GM23338 (cell line): Measurements from ENCODE around the gene COBL. TPM values are rescaled to one million over a fixed set of nuclear protein-coding genes. Genes with fewer than 3 reads are reported as not detected.

ENCODE experiments used
- ATAC-seq: fragments of 200-7000 bp; cut with Tn5 transposase; 3 replicates; pipeline ENCODE4 v1.9.1; 2020
- DNase-seq: peaks from one replicate; pipeline ENCODE4 v3.0.0-alpha.2; 2015; ENCODE audit warnings: low spot score
- H2AFZ ChIP-seq: fragments of 200-600 bp; sonication (generic); 2 replicates; pipeline ENCODE4 v1.8.0; 2016; ENCODE audit warnings: antibody characterized with exemption, mild to moderate bottlenecking, moderate library complexity
- H3F3A ChIP-seq: fragments of 200-600 bp; sonication (generic); replicated peaks from 2 replicates; pipeline ENCODE4 v1.8.0; 2017; ENCODE audit warnings: antibody characterized with exemption, mixed run types, low read depth
- H3K27ac ChIP-seq: fragments of 200-600 bp; sonication (generic); 2 replicates; pipeline ENCODE4 v1.6.1; 2016; ENCODE audit warnings: low read depth
- H3K27me3 ChIP-seq: fragments of 200-600 bp; sonication (generic); 2 replicates; pipeline ENCODE4 v1.8.0; 2016; ENCODE audit warnings: mild to moderate bottlenecking, mixed run types, moderate library complexity; ENCODE audit not compliant: insufficient read depth
- H3K36me3 ChIP-seq: fragments of 200-600 bp; sonication (generic); 2 replicates; pipeline ENCODE4 v1.8.0; 2016; ENCODE audit warnings: mild to moderate bottlenecking; ENCODE audit not compliant: insufficient read depth
- H3K4me1 ChIP-seq: fragments of 200-600 bp; sonication (generic); 2 replicates; pipeline ENCODE4 v1.8.0; 2016; ENCODE audit warnings: mild to moderate bottlenecking, moderate library complexity; ENCODE audit not compliant: insufficient read depth
- H3K4me2 ChIP-seq: fragments of 200-600 bp; sonication (generic); 2 replicates; pipeline ENCODE4 v1.7.1; 2017; ENCODE audit warnings: mixed run types
- H3K4me3 ChIP-seq: fragments of 200-600 bp; sonication (generic); 2 replicates; pipeline ENCODE4 v1.6.1; 2016; ENCODE audit warnings: mixed run types
- H3K79me2 ChIP-seq: fragments of 200-600 bp; sonication (generic); replicated peaks from 2 replicates; pipeline ENCODE4 v1.8.0; 2017; ENCODE audit warnings: mild to moderate bottlenecking; ENCODE audit not compliant: insufficient read depth
- H3K9me2 ChIP-seq: fragments of 200-600 bp; sonication (generic); 2 replicates; pipeline ENCODE4 v1.8.0; 2017; ENCODE audit not compliant: insufficient read depth
- H4K20me1 ChIP-seq: fragments of 200-600 bp; sonication (generic); replicated peaks from 2 replicates; pipeline ENCODE4 v1.8.0; 2017; ENCODE audit warnings: mild to moderate bottlenecking; ENCODE audit not compliant: insufficient read depth
- H3K27ac Mint-ChIP-seq: 2 replicates; pipeline ENCODE4 v1.8.0; 2020; ENCODE audit warnings: inconsistent platforms, mild to moderate bottlenecking, moderate library complexity, mixed read lengths
- H3K27me3 Mint-ChIP-seq: 3 replicates; pipeline ENCODE4 v1.8.0; 2022; ENCODE audit warnings: low read depth, mild to moderate bottlenecking, moderate library complexity, mixed read lengths, inconsistent platforms; ENCODE audit not compliant: insufficient read depth, poor library complexity
- H3K36me3 Mint-ChIP-seq: 3 replicates; pipeline ENCODE4 v1.8.0; 2021; ENCODE audit warnings: low read depth, mild to moderate bottlenecking, inconsistent platforms, moderate library complexity, mixed read lengths
- H3K4me1 Mint-ChIP-seq: 3 replicates; pipeline ENCODE4 v1.8.0; 2020; ENCODE audit warnings: mild to moderate bottlenecking, inconsistent platforms, mixed read lengths
- H3K4me3 Mint-ChIP-seq: 3 replicates; pipeline ENCODE4 v1.8.0; 2021; ENCODE audit warnings: moderate library complexity, mild to moderate bottlenecking, inconsistent platforms, mixed read lengths
- H3K9me3 Mint-ChIP-seq: 3 replicates; pipeline ENCODE4 v1.8.0; 2020; ENCODE audit warnings: moderate library complexity, mild to moderate bottlenecking, inconsistent platforms, mixed read lengths
- CREB1 ChIP-seq: fragments of 250-450 bp; sonication (Bioruptor Pico); IDR thresholded peaks from 2 replicates; pipeline ENCODE4 v1.5.0; 2020; ENCODE audit warnings: low read depth, mild to moderate bottlenecking, moderate library complexity
- EZH2 ChIP-seq: fragments of 200-600 bp; sonication (generic); IDR thresholded peaks from one replicate; pipeline ENCODE4 v1.8.0; 2017; ENCODE audit warnings: antibody characterized with exemption, mild to moderate bottlenecking, low read depth; ENCODE audit not compliant: unreplicated experiment
- EZH2phosphoT487 ChIP-seq: fragments of 200-600 bp; sonication (generic); IDR thresholded peaks from one replicate; pipeline ENCODE4 v1.8.1; 2018; ENCODE audit warnings: antibody characterized with exemption; ENCODE audit not compliant: unreplicated experiment
- JUNB ChIP-seq: IDR thresholded peaks from one replicate; pipeline ENCODE4 v1.6.1; 2016; ENCODE audit warnings: antibody characterized with exemption; ENCODE audit not compliant: unreplicated experiment
- NANOG ChIP-seq: IDR thresholded peaks from 2 replicates; pipeline ENCODE4 v1.6.1; 2016; ENCODE audit warnings: antibody characterized with exemption, borderline replicate concordance
- POLR2AphosphoS5 ChIP-seq: IDR thresholded peaks from 2 replicates; pipeline ENCODE4 v1.6.1; 2016; ENCODE audit warnings: antibody characterized with exemption, low read depth
- STAT1 ChIP-seq: IDR thresholded peaks from one replicate; pipeline ENCODE4 v1.6.1; 2016; ENCODE audit warnings: antibody characterized with exemption; ENCODE audit not compliant: unreplicated experiment
- ZNF114 ChIP-seq: fragments of 250-450 bp; sonication (Bioruptor Pico); IDR thresholded peaks from 2 replicates; pipeline ENCODE4 v1.5.0; 2020; ENCODE audit warnings: mild to moderate bottlenecking, moderate library complexity
- ZNF331 ChIP-seq: fragments of 250-450 bp; sonication (Bioruptor Pico); IDR thresholded peaks from 2 replicates; pipeline ENCODE4 v1.5.0; 2020; ENCODE audit warnings: low read depth, mild to moderate bottlenecking, moderate library complexity
- polyA plus RNA-seq: library from polyadenylated mRNA; unstranded; fragments of >200 nt; fragmentation: Nextera tagmentation; extraction: Ambion mirVana; gene quantifications from 2 replicates; pipeline ENCODE4 v1.2.1, GENCODE V29; 2016
- total RNA-seq: library from RNA; depleted of rRNA; stranded (reverse); fragments of >200 nt; shearing (Covaris generic); gene quantifications from 2 replicates; pipeline ENCODE4 v1.2.3, GENCODE V29; 2014
- TF ChIP-seq, protein P1 (sequence below): IDR thresholded peaks from 2 replicates; pipeline ENCODE4 v1.6.1; 2016; ENCODE audit warnings: antibody characterized with exemption
- TF ChIP-seq, protein P2 (sequence below), 2 experiments: fragments of 200-600 bp in 1 of 2; sonication (generic) in 1 of 2; conservative IDR thresholded peaks; 2 replicates each; pipeline versions ENCODE4 v1.5.1 to v1.6.1; 2016 to 2017; ENCODE audit warnings: antibody characterized with exemption in 2 of 2, low read depth in 2 of 2, mild to moderate bottlenecking in 2 of 2, moderate library complexity in 1 of 2
- TF ChIP-seq, protein P3 (sequence below): fragments of 250-450 bp; sonication (Bioruptor Pico); IDR thresholded peaks from 2 replicates; pipeline ENCODE4 v1.5.0; 2020; ENCODE audit warnings: mild to moderate bottlenecking, moderate library complexity
- TF ChIP-seq, protein P4 (sequence below): IDR thresholded peaks from one replicate; pipeline ENCODE4 v1.6.1; 2018; ENCODE audit warnings: antibody characterized with exemption; ENCODE audit not compliant: unreplicated experiment

Gene COBL
- total and polyA plus RNA-seq, 2 experiments from 2014 or later: 18.3 to 51.9 TPM

DNA sequence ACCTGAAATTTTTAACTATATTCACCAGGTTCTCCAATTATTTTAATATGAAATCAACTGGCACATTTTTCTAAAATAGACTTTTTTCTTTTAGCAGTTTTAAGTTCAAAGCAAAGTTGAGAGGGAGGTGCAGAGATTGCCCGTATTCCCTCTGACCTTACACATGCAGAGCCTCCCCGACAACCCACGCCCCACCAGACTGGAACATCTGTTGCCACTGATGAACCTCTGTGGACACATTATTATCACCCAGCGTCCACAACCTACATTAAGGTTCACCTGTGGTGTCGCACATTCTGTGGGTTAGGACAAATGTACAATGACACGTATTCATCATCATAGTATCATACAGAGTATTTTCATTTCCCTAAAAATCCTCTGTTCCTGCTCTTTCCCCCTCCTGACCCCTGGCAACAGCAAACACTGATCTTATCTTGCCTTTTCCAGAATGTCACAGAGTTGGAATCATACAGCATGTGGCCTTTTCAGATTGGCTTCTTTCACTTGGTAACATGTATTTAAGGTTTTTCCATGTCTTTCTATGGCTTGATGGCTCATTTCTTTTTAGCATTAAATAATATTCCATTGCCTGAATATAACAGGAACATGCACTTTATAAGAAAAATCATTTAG, 37.1 kb downstream of the COBL start:
- Histone ChIP-seq H3K4me3 (no peak overlapping the region), H3K9me2 (no peaks in the 10 kb centered on the region), H3K36me3 (no peaks in the 10 kb centered on the region), H3K4me2 (no peak overlapping the region), H3K27ac (no peak overlapping the region), H3K4me1 (peaks cover 17% of the 10 kb centered on the region), H3F3A (no peaks in the 10 kb centered on the region), H2AFZ (no peak overlapping the region), H3K27me3 (no peaks in the 10 kb centered on the region), H4K20me1 (no peaks in the 10 kb centered on the region; the same call in 1 of the 2 replicates), H3K79me2 (peaks cover 98% of the 10 kb centered on the region)
- no peak overlapping the region for H3K4me3 Mint-ChIP-seq
- 0 out of 3 replicates have a peak, but pooled peaks cover 4% of the 10 kb centered on the region for H3K9me3 Mint-ChIP-seq
- no peaks in the 10 kb centered on the region; the same call in 2 of the 3 replicates for H3K36me3 Mint-ChIP-seq
- peaks cover 7% of the 10 kb centered on the region for H3K27me3 Mint-ChIP-seq
- DNase-seq: no peak
- peaks cover 29% of the 10 kb centered on the region for H3K4me1 Mint-ChIP-seq
- TF ChIP-seq POLR2AphosphoS5: no peak
- TF ChIP-seq NANOG: no peak
- TF ChIP-seq ZNF331 (CRISPR knock-in tag): no peak
- TF ChIP-seq STAT1: no peak
- no peak for TF ChIP-seq EZH2phosphoT487
- no peak for TF ChIP-seq CREB1 (CRISPR knock-in tag)
- TF ChIP-seq JUNB: no peak
- TF ChIP-seq, protein P1, sequence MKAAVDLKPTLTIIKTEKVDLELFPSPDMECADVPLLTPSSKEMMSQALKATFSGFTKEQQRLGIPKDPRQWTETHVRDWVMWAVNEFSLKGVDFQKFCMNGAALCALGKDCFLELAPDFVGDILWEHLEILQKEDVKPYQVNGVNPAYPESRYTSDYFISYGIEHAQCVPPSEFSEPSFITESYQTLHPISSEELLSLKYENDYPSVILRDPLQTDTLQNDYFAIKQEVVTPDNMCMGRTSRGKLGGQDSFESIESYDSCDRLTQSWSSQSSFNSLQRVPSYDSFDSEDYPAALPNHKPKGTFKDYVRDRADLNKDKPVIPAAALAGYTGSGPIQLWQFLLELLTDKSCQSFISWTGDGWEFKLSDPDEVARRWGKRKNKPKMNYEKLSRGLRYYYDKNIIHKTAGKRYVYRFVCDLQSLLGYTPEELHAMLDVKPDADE: no peak
- TF ChIP-seq, protein P2, sequence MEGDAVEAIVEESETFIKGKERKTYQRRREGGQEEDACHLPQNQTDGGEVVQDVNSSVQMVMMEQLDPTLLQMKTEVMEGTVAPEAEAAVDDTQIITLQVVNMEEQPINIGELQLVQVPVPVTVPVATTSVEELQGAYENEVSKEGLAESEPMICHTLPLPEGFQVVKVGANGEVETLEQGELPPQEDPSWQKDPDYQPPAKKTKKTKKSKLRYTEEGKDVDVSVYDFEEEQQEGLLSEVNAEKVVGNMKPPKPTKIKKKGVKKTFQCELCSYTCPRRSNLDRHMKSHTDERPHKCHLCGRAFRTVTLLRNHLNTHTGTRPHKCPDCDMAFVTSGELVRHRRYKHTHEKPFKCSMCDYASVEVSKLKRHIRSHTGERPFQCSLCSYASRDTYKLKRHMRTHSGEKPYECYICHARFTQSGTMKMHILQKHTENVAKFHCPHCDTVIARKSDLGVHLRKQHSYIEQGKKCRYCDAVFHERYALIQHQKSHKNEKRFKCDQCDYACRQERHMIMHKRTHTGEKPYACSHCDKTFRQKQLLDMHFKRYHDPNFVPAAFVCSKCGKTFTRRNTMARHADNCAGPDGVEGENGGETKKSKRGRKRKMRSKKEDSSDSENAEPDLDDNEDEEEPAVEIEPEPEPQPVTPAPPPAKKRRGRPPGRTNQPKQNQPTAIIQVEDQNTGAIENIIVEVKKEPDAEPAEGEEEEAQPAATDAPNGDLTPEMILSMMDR (conservative IDR thresholded peaks at IDR 0.05; ENCODE audit: low read depth in 2 of 2): no peak
- no peak for TF ChIP-seq EZH2
- TF ChIP-seq ZNF114: no peak
- TF ChIP-seq, protein P3, sequence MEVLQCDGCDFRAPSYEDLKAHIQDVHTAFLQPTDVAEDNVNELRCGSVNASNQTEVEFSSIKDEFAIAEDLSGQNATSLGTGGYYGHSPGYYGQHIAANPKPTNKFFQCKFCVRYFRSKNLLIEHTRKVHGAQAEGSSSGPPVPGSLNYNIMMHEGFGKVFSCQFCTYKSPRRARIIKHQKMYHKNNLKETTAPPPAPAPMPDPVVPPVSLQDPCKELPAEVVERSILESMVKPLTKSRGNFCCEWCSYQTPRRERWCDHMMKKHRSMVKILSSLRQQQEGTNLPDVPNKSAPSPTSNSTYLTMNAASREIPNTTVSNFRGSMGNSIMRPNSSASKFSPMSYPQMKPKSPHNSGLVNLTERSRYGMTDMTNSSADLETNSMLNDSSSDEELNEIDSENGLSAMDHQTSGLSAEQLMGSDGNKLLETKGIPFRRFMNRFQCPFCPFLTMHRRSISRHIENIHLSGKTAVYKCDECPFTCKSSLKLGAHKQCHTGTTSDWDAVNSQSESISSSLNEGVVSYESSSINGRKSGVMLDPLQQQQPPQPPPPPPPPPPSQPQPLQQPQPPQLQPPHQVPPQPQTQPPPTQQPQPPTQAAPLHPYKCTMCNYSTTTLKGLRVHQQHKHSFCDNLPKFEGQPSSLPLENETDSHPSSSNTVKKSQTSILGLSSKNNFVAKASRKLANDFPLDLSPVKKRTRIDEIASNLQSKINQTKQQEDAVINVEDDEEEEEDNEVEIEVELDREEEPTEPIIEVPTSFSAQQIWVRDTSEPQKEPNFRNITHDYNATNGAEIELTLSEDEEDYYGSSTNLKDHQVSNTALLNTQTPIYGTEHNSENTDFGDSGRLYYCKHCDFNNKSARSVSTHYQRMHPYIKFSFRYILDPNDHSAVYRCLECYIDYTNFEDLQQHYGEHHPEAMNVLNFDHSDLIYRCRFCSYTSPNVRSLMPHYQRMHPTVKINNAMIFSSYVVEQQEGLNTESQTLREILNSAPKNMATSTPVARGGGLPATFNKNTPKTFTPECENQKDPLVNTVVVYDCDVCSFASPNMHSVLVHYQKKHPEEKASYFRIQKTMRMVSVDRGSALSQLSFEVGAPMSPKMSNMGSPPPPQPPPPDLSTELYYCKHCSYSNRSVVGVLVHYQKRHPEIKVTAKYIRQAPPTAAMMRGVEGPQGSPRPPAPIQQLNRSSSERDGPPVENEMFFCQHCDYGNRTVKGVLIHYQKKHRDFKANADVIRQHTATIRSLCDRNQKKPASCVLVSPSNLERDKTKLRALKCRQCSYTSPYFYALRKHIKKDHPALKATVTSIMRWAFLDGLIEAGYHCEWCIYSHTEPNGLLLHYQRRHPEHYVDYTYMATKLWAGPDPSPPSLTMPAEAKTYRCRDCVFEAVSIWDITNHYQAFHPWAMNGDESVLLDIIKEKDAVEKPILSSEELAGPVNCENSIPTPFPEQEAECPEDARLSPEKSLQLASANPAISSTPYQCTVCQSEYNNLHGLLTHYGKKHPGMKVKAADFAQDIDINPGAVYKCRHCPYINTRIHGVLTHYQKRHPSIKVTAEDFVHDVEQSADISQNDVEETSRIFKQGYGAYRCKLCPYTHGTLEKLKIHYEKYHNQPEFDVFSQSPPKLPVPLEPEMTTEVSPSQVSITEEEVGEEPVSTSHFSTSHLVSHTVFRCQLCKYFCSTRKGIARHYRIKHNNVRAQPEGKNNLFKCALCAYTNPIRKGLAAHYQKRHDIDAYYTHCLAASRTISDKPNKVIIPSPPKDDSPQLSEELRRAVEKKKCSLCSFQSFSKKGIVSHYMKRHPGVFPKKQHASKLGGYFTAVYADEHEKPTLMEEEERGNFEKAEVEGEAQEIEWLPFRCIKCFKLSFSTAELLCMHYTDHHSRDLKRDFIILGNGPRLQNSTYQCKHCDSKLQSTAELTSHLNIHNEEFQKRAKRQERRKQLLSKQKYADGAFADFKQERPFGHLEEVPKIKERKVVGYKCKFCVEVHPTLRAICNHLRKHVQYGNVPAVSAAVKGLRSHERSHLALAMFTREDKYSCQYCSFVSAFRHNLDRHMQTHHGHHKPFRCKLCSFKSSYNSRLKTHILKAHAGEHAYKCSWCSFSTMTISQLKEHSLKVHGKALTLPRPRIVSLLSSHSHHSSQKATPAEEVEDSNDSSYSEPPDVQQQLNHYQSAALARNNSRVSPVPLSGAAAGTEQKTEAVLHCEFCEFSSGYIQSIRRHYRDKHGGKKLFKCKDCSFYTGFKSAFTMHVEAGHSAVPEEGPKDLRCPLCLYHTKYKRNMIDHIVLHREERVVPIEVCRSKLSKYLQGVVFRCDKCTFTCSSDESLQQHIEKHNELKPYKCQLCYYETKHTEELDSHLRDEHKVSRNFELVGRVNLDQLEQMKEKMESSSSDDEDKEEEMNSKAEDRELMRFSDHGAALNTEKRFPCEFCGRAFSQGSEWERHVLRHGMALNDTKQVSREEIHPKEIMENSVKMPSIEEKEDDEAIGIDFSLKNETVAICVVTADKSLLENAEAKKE (CRISPR knock-in tag): no peak
- TF ChIP-seq, protein P4, sequence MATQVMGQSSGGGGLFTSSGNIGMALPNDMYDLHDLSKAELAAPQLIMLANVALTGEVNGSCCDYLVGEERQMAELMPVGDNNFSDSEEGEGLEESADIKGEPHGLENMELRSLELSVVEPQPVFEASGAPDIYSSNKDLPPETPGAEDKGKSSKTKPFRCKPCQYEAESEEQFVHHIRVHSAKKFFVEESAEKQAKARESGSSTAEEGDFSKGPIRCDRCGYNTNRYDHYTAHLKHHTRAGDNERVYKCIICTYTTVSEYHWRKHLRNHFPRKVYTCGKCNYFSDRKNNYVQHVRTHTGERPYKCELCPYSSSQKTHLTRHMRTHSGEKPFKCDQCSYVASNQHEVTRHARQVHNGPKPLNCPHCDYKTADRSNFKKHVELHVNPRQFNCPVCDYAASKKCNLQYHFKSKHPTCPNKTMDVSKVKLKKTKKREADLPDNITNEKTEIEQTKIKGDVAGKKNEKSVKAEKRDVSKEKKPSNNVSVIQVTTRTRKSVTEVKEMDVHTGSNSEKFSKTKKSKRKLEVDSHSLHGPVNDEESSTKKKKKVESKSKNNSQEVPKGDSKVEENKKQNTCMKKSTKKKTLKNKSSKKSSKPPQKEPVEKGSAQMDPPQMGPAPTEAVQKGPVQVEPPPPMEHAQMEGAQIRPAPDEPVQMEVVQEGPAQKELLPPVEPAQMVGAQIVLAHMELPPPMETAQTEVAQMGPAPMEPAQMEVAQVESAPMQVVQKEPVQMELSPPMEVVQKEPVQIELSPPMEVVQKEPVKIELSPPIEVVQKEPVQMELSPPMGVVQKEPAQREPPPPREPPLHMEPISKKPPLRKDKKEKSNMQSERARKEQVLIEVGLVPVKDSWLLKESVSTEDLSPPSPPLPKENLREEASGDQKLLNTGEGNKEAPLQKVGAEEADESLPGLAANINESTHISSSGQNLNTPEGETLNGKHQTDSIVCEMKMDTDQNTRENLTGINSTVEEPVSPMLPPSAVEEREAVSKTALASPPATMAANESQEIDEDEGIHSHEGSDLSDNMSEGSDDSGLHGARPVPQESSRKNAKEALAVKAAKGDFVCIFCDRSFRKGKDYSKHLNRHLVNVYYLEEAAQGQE: no peak
- ATAC-seq: no peak
- H3K27ac Mint-ChIP-seq: no peak overlapping the region
